NCI-H2171 (cell line): ENCODE measurements around the gene TSPAN14.

Experiments used
- DNase-seq: peaks from one replicate; lab custom pipeline; 2025; lab: John Stamatoyannopoulos, UW

The TSPAN14 gene

GRCh38 chr10:80504158-80504811, 50.2 kb downstream of the TSPAN14 start:
- no peak for DNase-seq

- no peak for DNase-seq
Observed at GRCh38 chr10:80504897-80505465, 50.9 kb downstream of the TSPAN14 start.

DNA sequence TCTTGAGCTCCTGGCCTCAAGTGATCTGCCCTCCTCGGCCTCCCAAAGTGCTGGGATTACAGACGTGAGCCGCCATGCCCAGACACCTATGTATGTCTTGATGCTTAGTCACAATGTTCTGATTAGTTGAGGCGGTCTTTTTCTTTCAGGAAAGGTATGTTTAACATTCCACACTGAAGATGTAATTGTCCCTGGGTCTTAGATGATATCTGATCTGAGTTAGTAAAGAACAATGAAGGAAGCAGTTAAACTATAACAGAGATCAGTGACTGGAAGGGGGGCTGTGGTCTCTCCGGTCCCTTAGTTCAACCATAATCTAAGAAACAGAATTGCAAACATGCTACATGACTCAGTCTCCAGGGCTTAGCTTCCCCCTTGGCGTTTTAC, 52.1 kb downstream of the TSPAN14 start:
- no peak for DNase-seq

DNA sequence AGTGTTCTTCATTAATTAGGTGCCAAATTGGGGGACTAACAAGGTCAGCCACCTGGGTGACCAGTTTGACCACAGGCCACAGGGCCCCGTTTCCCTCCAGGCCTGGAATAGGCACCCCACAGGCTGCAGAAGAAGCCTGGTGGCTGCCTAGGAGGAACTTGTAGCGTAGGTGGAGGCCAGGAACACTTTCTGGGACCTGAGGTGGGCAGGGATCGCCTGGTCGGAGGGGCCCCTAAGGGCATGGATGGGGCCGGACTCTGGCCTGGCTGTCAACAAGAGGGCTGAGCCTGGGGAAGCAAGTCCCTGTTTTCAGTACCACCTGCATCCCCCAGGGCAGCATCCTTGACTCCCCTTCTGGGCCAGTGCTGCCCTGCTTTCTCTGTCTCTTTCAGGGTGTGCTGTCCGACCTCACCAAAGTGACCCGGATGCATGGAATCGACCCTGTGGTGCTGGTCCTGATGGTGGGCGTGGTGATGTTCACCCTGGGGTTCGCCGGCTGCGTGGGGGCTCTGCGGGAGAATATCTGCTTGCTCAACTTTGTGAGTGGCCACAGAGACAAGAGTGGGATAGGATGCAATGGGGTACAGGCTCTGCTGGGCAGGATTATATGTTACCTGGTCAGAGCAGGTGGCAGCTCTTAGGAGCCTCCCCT, 52.9 kb downstream of the TSPAN14 start:
- no peak for DNase-seq

DNA sequence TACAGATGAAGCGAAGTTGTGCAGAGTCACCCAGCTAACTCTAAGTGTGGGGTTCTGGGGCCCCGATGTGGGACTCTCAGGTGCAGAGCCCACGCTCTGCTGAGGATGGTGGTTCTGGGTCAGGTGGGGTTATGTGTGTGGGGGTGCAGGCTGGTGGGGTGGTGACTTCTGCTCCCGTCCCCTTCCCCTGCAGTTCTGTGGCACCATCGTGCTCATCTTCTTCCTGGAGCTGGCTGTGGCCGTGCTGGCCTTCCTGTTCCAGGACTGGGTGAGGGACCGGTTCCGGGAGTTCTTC, 54.9 kb downstream of the TSPAN14 start:
- no peak for DNase-seq

DNA sequence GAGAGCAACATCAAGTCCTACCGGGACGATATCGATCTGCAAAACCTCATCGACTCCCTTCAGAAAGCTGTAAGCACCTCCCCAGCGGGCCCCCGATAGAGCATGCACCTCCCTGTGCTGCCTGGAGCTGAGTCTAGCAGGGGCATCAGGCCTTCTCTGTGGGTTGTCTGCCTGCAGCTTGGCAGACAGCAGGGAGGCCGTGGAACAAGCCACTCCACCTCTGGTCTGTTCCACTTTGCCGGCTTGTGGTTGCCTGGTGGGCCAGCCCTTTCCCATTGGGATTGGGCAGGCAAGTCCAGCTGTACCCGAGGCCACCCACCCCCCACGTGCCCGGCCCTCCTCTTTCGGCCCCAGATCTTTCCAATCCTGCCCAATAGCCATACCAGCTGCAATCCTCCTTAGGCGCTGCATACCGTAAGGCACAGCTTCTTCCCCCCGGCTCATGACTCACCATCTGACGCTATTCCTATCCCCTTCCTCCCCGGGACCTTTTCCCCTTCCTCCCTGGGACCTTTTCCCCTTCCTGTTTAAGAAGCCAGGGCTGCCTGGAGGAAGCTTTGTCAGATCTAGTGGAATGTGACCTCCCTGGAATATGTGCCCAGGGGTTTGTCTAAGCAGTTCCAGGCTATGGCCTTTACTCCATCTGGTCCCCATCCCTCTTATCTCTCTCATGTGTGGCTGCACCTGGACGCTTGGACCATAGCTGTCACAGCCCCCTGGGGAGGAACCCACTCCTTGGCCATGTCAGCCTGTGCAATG, 55.5 kb downstream of the TSPAN14 start:
- no peak for DNase-seq

- DNase-seq = no peak
Observed at GRCh38 chr10:80512031-80512526, 58.0 kb downstream of the TSPAN14 start.

DNA sequence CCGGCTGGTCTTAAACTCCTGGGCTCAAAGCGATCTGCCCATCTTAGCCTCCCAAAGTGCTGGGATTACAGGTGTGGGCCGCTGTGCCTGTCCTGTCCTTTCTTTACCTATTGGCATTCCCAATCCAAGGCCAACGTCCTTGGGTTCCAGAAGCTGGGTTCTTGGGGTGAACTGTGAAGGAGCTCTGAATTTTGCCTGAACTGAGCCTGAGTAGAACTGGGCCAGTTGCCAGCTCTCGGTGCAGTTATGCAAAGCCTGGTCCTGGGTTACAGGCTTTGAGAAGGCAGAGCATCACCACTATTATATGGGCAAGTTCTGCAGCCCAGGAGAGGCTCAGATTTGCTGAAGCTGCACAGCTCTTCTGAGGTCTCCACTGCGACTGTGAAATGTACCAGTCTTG, 59.0 kb downstream of the TSPAN14 start:
- DNase-seq = no peak

DNA sequence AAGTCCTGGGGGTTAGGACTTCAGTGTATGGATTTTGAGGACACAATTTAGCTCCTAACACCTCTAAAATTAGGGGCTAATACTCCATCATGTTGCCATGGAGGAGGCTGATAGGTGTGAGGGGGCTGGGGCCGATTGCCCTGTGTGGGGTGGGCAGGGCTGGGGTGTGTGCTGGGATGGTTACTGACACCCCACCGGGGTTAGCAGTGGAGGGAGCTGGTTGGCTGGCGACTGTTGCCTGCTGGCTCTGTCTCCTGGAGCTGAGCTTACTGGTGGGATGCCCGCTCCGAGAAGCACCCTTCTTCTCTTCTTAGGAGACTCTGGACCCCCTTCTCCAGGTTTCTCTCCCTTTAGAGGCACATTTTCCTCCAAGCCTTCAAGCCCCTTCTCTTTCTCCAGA, 61.4 kb downstream of the TSPAN14 start:
- DNase-seq = no peak

DNA sequence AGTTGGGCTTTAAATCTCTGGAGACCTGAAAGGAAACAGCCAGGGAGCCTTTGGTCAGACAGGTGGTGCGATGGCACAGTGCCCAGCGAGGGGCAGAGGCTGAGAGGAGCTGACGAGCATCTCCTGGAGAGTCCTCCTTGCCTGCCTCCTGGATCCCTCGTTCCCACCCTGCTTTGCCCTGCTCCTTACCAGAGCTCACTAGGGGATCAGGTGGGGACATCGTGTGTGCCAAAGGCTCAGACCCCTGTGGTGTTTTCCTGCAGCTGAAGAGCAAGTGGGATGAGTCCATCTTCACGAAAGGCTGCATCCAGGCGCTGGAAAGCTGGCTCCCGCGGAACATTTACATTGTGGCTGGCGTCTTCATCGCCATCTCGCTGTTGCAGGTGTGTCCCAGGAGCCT, 61.8 kb downstream of the TSPAN14 start:
- DNase-seq = no peak

DNA sequence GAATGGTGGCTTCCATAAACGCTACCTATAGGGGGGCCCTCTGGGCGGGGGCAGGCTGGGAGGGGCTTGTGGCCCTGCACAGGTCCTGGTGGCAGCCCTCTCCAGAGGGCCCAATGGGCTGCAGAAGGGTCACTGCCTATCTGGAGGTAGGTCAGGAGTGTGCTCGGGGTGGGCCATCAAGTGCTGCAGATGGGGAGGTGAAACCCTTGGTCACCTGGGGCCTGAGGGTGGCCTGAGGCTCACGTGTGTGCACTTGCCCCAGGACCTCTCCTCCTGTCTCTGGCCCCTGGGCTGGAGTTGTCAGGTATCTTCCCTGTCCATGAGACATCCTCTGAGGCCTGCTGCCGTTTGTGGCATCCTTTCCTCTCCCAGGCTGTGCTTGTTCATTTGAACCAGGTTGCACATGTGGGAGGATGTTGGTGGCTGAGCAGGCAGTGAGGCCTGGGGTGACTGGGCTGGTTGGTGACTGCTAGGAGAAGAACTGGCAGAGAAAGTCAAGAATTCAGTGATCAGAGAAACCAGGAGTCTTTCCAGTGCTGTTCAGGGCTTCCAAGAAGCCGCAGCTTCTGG, 62.5 kb downstream of the TSPAN14 start:
- no peak for DNase-seq

DNA sequence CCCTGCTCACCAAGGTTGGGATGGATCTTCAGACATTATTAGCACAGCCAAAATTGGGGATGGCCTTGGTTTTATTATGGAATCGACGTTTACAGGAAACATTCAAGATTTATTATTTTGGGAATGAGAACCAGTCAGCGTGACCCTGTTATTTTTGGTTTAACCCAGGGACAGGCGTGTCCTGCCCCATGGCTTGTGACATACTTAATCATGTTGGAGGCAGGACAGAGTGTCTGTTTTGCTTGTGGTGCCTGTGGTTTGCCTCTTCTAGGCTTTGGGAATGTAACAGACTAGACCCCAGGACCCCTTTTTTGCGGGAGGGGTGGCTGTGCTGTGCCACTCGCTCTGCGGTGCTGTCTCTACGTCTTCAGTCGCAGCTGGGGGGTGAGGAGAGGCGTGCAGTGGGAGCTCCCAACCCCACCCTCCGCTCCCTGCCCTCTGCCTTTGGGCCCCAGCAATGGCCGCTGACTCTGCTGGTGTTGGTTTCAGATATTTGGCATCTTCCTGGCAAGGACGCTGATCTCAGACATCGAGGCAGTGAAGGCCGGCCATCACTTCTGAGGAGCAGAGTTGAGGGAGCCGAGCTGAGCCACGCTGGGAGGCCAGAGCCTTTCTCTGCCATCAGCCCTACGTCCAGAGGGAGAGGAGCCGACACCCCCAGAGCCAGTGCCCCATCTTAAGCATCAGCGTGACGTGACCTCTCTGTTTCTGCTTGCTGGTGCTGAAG, 63.5 kb downstream of the TSPAN14 start:
- no peak for DNase-seq

DNA sequence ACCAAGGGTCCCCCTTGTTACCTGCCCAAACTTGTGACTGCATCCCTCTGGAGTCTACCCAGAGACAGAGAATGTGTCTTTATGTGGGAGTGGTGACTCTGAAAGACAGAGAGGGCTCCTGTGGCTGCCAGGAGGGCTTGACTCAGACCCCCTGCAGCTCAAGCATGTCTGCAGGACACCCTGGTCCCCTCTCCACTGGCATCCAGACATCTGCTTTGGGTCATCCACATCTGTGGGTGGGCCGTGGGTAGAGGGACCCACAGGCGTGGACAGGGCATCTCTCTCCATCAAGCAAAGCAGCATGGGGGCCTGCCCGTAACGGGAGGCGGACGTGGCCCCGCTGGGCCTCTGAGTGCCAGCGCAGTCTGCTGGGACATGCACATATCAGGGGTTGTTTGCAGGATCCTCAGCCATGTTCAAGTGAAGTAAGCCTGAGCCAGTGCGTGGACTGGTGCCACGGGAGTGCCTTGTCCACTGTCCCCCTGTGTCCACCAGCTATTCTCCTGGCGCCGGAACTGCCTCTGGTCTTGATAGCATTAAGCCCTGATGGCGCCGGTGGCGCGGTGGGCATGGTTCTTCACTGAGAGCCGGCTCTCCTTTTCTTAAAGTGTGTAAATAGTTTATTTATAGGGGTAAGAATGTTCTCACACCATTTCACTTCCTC, 64.2 kb downstream of the TSPAN14 start:
- DNase-seq = no peak

DNA sequence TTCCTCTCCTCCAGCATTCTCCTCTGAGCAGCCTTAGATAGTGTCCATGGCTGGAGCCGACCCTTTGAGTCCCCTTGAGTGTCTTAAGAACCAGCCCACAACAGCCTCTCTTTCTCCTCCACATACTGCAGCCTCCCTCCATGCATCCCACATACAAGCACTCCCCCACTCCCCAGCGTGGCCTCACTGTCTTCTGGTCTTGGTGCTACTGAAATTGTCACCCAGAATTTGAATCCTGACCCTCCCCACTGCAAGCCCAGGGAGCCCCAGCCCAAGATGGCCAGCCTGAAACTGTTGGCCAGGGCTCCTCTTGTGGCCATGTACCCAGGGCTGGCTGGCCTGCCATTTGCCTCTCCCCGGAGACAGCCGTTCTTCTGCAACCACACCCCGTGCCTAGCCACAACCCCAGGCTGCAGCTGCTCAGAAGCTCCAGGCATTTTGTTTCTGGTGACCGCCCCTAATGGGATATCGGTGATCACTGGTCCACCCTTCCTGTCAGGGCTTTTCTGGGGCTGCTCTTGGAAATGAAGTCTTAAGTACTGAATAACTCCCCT, 64.8 kb downstream of the TSPAN14 start:
- DNase-seq = no peak

DNA sequence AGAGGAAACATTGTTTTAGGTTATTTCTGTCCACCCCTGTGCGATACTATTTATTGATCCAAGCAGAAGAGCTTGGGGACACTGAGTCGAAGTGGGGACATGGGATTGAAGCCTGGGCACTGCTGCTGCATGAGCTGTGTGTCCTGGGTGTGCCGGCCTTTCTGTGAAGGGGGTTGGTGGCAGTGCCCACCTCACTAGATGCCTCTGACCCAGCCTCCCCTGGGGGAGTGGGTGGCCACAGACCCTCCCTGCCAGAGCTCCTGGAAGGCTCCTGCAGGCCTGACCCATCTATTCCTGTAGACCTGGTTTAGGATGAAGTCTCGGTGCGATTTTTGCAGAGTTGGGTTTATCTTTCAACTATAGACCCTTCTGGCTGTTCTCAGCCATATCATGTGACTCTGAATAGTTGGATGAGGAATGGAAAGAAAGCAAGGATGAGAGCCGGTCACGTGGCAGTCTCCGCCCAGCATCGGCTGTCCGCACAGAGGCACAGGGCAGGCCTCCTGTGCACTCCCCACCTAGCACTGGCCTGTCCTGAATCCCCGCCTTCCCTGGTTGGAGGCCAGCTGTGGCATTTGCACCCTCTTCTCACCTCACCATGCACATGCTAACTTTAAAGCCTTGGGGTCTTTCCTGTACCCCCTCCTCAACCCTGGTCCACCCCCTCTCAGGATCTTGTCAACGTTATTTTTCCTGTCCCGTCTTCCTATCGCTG, 66.0 kb downstream of the TSPAN14 start:
- no peak for DNase-seq

GRCh38 chr10:80520661-80521470, 66.8 kb downstream of the TSPAN14 start:
- DNase-seq = no peak

- no peak for DNase-seq
Observed at GRCh38 chr10:80522756-80523363, 68.8 kb downstream of the TSPAN14 start.

DNA sequence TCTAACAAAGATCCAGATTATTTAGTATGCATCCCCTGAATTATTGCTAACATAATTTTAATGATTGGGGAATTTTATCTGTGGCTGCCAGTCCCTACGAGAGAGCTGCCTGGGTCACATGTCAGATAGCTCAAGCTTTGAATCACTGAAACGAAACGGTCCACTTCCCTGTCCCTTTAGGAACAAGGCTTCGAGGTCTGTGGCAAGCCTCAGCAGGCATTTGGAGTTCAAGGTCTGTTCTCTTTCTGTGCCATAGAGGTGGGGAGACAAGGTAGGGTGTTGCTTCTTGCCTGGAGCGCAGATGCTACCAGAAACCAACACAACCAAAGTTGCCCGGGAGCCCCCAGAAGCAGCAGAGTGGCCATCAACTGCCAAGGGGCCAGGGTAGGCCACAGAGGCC, 69.7 kb downstream of the TSPAN14 start:
- DNase-seq = no peak
